NCI-H2227 (cell line): Measurements from ENCODE around the gene EFTUD2.

ENCODE experiments used
- DNase-seq: peaks from one replicate; lab custom pipeline; 2025; ENCODE audit not compliant: unreplicated experiment; lab: John Stamatoyannopoulos, UW

The EFTUD2 gene

DNA sequence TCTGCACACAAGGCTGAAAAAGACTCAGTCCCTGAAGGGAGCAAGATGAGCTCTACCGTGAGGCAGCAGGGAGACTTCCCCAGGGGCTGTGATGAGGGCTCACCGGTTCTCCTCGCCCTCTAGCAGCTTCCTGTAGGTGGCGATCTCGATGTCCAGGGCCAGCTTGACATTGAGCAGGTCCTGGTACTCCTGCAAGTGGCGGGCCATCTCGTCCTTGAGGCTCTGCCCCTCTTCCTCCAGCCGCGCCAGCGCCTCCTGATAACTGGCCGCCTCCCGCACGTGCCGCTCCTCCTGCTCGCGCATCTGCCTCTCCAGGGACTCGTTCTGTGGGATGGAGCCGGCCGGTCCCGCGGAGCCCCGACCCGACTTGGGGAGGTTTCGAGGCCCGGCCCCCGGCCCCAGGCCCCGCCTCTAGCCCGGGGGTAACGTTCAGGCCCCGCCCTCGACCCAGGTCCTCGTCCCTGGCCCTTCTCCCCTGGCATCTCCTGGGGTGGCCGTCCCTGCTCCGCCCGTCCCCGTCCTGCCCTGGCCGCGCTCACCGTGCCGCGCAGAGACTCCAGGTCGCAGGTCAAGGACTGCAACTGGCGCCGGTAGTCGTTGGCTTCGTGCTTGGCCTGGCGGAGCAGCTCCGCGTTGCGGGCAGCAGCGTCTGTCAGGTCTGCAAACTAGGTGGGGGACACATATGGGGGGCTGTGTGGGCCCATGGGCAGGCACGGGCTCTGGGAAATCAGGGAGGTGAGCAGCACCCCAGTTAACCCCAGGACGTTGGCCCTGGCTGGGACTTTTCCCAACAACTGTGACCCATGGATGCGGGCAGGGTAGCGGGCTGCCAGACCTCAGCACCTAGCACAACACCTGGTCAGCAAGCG lies 12.1 kb upstream of the EFTUD2 start:
- DNase-seq: peak; percentile 22

GRCh38 chr17:44910231-44911106 lies 11.2 kb upstream of the EFTUD2 start:
- DNase-seq: no peak

DNA sequence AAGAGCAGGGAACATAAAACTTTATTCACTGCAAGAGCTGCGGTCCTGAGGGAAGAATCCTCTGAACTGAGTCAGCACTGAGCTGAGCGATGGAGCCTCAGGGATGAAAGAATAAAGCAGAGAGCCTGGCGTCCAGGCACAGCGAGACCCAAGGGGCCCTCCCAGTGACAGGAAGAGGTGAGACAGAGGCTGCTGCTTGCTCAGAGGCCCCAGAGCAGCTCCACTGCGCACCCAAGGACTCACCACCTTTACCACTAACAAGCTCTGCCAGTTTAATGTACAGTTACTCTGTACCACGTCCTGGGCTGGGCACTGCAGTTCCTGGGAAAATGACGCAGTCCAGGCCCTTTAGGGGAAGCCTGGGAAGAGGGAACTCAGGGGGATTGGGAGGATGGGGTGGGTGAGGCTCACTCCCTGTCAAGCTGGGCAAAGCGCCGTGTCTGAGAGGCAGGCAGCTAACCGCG lies 10.5 kb upstream of the EFTUD2 start:
- DNase-seq: no peak

DNA sequence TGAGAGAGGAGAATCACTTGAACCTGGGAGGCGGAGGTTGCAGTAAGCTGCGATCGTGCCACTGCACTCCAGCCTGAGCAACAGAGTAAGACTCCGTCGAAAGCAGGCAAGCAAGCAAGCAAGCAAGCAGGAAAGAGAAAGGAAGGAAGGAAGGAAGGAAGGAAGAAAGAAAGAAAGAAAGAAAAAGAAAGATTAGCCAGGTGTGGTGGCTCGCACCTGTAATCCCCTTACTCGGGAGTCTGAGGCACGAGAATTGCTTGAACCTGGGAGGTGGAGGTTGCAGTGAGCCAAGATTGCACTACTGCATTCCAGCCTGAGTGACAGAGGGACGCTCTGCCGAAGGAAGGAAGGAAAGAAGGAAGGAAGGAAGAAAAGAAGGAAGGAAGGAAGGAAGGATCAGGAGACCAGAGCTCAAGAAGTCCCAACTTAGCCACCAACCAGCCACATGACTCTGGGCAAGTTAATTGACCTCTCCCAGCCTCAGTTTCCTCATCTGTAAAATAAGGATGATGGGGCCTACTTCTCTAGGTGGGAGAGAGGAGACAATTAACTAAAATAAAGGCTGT lies 9.6 kb upstream of the EFTUD2 start:
- no peak for DNase-seq

DNA sequence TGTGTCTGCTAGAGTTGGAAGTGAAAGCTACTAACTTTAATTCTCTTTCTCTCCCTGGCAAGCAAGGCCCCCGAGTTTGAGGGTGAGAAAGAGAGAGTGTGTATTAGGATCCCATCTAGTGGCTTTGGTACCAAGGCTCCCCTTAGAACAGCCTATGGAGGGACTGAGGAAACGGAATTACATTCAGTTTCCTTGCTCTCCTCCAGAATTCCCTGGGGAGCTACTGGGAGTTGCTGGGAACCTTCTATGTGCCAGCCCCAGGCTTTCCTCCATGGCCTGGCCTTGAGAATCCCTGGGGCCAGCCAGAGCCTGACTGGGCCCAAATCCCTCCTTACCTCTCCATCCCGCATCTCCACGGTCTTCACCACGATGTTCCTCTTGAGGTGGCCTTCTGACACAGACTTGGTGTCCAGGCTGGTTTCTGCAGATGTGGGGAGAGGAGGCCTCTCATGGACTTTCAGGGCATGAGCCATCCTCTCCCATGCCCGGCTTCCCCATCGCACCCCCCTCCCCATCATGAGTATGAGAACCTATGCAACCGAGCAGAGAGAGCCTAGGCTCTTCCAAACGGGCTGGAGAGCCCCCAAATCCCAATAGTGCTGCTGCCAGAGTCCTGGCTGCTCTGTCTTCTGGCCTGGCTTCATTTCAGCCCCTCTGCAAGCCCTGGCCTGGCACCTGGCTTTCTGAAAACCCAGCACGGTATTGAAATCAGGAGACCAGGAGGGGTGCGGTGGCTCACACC lies 8.7 kb upstream of the EFTUD2 start:
- no peak for DNase-seq

- DNase-seq: no peak
Measured at GRCh38 chr17:44906763-44907728, 7.8 kb upstream of the EFTUD2 start.

- no peak for DNase-seq
Measured at GRCh38 chr17:44906010-44906646, 6.9 kb upstream of the EFTUD2 start.

GRCh38 chr17:44905006-44906000 lies 6.1 kb upstream of the EFTUD2 start:
- DNase-seq: no peak

DNA sequence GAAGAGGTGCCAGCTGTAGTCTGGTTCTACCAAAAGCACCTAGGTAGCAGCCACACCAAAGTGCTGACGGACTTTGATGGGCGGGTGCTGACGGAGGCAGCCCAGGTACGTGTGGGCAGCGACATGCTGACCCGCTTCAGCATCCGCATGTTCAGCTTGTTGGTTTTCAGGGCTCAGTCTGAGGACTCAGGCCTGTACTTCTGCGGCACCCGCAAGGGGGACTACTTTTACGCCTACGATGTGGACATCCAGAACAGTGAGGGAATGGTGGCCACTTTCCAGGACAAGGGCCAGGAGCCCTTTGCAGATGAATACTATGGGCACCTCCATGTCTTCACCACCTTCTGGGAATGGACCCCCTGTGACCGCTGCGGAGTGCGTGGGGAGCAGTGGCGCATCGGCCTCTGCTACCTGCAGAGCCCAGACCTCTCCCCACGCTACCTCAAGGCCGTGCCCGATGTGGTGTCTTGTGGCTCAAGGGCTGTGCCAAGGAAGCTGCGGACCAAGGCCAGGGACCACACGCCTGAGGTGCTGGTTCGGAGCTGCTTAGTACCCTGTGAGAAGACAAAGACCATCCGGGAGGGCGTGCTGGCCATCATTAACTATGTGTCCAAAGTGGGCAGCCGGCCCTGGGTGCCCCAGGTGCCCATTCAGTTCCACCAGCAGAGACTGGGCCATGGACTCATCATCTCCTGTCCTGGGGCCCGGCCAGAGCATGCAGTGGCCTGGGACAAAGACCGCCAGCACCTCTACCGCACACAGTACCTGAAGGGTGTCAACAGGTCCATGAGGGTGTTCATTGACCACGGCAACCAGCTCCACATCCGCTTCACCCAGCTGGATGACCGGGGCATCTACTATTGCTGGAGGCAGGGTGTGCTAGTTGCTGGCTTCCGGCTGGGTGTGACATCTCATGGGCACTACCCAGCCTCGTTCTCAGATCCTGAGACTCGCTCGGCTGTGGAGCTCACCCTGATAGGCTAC lies 5.0 kb upstream of the EFTUD2 start:
- no peak for DNase-seq

- no peak for DNase-seq
Measured at GRCh38 chr17:44903012-44903685, 3.9 kb upstream of the EFTUD2 start.

GRCh38 chr17:44902135-44902760 lies 3.0 kb upstream of the EFTUD2 start:
- no peak for DNase-seq

- DNase-seq: no peak
Measured at GRCh38 chr17:44901411-44901921, 2.2 kb upstream of the EFTUD2 start.

GRCh38 chr17:44900894-44901293 lies 1.6 kb upstream of the EFTUD2 start:
- peak; percentile 39 for DNase-seq

GRCh38 chr17:44898768-44899073 lies 524 bp downstream of the EFTUD2 start:
- DNase-seq: no peak

DNA sequence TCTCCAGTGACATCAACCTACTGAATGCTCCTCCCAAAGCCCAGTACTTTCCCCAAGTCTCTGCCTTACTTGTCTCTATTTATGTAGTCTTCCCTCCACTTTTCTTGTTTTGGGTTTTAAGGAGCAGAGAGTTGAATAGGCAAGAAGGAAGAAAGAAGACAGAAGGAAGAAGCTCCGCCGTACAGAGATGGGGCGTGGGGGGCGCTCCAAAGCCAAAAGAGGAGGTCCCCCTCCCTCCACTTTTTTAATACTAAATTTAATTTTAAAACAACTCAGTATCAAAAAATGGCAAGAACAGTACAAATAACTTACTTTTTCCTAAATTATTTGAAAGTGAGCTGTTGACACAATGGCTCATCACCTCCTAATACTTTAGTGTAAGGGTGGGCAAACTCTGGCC lies 4.6 kb downstream of the EFTUD2 start:
- no peak for DNase-seq

GRCh38 chr17:44892250-44892649 lies 7.0 kb downstream of the EFTUD2 start:
- DNase-seq: no peak
